GM19463 (cell line): Measurements from ENCODE around the gene MCM3AP.

Experiments
- ATAC-seq: cut with Tn5 transposase; IDR thresholded peaks from one replicate; pipeline ENCODE4 v1.9.1; 2021; ENCODE audit warnings: mild to moderate bottlenecking, moderate library complexity; ENCODE audit not compliant: unreplicated experiment

The MCM3AP gene

DNA sequence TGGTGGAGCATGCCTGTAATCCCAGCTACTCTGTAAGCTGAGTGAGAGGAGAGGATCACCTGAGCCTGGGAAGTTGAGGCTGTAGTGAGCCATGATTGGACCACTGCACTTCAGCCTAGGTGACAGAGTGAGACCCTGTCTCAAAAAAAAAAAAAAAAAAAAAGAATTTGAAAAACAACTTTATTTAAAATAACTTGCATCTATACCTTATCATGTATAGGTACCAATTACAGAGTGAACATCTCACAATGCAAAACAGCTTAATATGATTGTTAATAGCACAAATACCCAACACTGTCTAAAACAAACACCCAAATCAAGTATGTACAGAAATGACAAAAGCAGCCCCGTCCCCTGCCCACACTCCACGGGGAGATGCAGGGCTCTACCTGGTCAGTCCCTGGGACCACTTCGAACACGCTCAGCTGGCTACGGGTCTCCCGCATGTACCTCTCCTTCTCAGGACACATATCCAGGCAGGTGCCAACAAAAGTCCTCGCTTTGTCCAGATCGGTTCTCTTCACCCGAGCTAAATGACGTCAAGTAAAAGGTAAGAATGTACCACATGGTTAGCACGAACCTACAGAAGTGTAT lies 10.5 kb downstream of the MCM3AP start:
- no peak for ATAC-seq

- no peak for ATAC-seq
Observed at GRCh38 chr21:46273341-46273740, 12.1 kb downstream of the MCM3AP start.

DNA sequence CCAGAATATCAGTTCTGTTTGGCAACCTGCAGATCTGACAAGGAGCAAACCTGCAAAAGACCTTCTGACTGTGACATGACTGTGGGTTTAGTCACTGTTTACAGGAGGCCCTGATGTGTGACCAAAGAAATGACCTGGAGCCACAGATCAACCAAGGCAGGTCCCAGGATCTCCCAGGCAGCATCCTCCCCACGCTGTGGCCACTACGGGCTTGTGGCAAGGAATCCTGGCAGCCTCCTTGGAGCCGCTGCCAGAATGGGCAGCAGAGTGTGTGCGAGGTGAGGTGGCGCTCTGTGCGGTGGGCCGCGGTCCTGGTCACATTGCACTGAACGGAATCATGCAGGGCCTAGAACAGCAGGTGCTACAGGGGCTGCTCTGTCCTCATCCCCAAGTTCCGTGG lies 15.9 kb downstream of the MCM3AP start:
- no peak for ATAC-seq

DNA sequence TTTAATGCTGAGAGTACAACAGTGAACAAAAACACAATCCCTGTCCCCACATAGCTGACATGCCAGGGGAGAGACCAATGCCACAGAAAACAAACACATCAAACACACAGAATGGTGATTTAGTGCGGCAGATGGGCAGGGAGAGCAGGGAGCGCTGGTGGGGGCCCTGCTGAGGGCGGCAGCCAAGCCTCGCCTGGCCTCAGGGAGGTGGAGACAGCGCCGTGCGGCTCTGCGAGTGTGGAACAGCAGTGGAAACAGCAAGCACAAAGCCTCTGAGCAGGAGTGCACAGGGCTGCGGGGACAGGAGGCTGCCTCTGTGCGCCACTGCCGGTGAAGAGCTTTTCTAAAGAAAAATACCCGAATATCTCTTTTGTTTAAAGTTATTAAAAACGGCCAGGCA lies 17.0 kb downstream of the MCM3AP start:
- no peak for ATAC-seq

DNA sequence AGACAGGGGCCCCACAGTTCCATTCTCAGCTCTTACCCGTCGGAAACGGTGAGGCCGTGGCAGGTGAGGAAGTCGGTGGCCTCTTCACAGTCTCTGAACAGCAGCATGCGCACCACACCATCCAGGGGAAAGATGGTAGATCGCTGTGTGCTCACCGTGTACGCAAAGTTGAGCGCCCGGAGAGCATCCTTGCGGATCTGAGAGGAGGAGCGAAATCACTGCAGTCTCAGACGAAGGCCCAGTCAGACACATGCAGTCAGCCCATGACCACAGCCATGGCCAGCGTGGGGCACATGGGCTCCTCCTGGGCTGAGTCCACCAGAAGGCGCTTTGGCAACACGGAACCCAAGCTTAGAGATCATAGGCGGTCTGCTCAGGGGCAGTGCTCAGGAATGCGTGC lies 18.5 kb downstream of the MCM3AP start:
- ATAC-seq: no peak

GRCh38 chr21:46265736-46266525 lies 19.5 kb downstream of the MCM3AP start:
- ATAC-seq: no peak

DNA sequence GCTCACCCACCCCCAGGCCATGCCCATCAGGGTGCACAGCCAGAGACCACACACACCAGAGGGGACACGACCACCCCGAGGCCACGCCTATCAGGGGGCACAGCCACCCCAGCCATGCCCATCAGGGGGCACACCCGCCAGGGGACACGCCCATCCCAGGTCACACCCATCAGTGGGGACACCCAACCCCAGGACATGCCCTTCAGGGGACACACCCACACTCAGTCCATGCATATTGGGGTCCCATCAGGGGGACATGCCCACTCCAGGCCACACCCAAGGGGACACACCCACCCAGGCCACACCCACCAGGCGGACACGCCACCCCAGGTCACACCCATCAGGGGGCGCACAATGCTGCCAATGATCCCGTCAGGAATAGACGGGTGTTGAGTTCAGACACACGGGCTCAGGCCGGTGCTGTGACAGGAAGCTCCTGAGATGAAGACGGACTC lies 20.7 kb downstream of the MCM3AP start:
- ATAC-seq: no peak

DNA sequence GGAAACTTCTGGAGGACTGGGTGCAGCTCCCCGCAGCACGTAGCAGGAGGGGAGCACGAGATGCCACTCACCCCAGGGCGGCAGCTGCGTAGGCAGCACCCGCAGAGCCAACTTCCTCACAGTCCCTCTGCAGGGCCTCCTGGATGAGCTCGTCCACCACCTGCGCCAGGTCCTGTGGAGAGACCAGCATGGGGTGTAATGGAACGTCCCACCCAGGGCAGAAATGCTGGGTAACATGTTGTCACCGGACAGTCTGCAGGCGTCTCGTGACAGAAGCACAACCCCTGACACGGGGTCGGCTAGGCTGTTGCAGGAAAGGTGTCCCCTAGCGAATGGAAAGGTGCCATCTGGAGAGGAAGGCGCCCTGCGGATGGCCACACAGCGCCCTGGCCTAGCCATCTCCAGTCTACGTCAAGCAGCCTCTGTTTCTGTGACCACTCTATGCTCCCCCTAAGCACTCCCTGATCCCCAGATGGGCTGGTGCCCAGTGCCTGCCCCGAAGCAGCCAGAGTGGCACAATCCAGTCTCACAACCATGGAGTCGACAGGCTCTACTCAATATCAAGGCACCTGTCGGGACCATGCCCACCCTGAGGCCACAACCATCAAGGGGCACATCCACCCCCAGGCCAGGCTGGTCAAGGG lies 21.2 kb downstream of the MCM3AP start:
- no peak for ATAC-seq

- ATAC-seq: no peak
Observed at GRCh38 chr21:46256501-46256994, 28.9 kb downstream of the MCM3AP start.

GRCh38 chr21:46255758-46256337 lies 29.6 kb downstream of the MCM3AP start:
- ATAC-seq: no peak

GRCh38 chr21:46255166-46255565 lies 30.2 kb downstream of the MCM3AP start:
- no peak for ATAC-seq

DNA sequence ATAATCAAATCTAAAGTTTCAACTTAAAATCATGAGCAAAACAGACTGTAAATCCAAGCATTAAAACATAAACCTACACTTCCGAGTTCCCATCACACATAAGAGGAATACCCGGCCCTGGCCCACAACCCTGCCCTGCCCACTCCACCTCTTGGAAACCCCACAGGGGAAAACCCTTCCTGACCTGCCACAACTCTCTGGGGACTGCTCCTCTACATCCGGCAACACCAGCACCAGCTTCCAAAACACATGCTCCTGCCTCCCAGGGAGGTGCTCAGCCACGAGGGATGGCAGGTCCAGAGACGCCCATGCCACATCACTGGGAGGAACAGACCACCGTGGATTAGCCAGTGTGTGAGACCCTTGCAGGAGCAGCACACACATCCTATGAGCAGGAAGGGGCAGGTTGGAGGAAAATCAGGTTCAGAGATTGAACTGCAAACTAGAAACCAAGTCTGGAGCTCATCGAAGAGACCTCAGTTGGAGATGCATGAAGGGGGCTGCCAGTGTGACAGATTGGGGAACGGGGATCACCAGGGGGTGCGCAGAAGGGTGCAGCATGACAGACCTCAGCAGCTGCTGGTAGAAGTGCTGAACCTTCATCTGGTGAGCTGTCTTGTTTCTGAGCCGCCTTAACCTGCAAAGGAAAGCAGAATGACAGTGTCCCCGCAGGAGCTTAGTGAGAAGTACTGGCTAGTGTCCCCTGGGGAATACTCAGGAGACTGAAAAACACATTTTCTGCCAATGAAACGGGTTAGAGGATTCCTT lies 31.0 kb downstream of the MCM3AP start:
- peak; percentile 50 for ATAC-seq

GRCh38 chr21:46253610-46254124 lies 31.7 kb downstream of the MCM3AP start:
- ATAC-seq: peak; percentile 64

GRCh38 chr21:46252840-46253239 lies 32.6 kb downstream of the MCM3AP start:
- ATAC-seq: no peak

DNA sequence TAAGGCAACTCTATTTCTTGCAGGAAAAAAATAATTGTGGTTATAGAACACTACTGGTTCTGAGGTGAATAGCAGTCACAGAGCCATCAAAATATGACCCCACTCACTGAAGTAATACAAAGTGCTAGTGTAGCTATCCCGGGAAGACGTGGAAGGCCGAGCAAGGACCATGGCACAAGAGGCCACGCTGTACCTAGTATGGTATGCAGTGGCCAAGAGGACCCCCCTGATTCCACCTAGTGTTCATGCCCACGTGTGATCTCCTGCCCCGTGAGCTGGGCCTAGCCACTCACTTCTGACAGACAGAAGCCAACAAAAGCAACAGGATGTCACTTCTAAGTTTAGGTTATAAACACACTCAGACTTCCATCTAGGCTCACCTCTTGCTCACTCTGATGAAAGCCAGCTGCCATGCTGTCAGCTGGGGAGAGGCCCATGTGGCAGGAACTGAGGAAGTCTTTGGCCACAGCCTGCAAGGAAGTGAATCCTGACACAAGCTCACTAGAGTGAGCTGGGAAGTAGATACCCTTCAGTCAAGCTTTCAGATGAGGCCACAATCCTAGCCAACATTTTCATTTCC lies 35.2 kb downstream of the MCM3AP start:
- no peak for ATAC-seq

DNA sequence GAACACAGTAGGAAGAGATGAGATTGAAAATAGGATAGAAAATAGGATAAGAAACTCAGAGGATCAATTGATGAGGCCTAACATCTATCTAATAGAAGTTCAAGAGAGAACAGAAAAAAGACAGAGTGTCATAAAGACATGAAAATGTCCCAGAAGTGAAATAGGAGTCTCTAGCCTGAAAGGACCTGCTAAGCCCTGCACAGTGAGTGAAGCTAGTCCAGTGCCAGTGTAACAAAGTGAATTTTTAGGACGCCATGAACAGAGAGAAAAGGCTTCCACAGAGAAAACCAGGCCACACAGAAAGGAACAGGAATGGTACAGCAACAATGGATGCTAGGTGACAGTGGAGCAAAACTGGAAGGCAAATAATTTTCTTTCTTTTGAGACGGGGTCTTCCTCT lies 36.6 kb downstream of the MCM3AP start:
- ATAC-seq: no peak

- no peak for ATAC-seq
Observed at GRCh38 chr21:46248422-46248782, 37.0 kb downstream of the MCM3AP start.

DNA sequence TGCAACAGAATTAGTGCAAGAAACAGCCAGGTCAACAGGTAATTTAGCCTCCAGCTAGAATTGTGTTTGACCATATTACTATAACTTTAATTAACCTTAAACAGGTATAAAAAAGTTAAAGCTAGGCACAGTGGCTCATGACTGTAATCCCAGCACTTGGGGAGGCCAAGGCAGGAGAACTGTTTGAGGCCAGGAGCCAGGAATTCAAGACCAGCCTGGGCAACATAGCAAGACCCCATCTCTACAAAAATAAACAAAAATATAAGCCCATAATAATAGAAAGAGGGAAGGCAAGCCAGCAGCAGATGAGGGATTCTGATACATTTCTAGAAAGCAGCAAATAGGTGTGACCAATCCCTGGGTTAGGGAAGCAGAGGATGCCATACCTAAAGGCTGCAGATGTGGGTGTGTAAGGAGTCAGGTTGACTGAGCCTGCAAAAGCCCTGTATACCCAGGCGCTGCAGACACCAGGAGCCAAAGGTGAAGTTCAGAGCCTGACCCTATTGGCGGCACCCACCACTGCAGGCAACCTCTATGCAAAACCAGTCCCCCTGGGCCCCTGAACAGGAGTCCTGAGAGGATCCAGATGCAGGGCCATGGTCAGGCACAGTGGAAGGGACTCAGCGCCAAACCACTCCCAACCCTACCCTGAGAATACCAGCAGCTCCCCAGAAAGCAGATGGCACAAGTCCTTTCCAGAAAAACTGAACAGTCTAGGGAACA lies 37.6 kb downstream of the MCM3AP start:
- no peak for ATAC-seq

DNA sequence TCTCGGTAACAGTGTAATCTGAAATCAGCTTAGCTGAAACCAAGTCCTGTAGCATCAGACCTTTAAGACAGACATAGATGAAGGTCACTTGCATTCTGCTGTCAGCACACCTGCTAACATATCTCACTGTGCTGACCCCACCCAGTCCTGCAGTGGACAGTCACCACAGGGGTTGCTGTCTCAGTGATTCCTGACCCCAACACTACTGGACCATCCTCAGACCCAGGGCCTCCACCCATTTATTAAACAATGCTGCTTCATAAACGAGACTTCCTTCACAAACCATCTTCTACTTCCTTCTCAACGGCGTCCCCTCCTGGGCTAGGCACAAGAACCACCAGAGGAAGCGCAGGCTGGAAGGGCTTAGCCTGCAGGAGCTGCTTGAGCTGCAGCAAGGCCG lies 39.1 kb downstream of the MCM3AP start:
- no peak for ATAC-seq
